K562 (cell line): ENCODE data around the gene ERCC4. TPM values are rescaled to one million over a fixed set of nuclear protein-coding genes. Genes with fewer than 3 reads are reported as not detected.

Experiments used
- ATAC-seq: fragments of 200-7000 bp; cut with Tn5 transposase; 3 replicates; pipeline ENCODE4 v1.9.1; 2020; ENCODE audit warnings: moderate library complexity
- BruUV-seq: library from RNA; stranded (reverse); fragments of 400-500 nt; replicated peaks from 2 replicates; lab custom pipeline; 2021; lab: Mats Ljungman, UMichigan
- CTCF ChIA-PET: fragments of 300-600 bp; formaldehyde crosslinking; extraction: SDS; loops from one replicate; lab custom pipeline; 2021; ENCODE audit warnings: low intra/inter-chr PET ratio; lab: Yijun Ruan, JAX
- POLR2A ChIA-PET: fragments of 300-600, 350-650 bp; sonication (Branson Sonifier 250); formaldehyde crosslinking; extraction: SDS; loops from one replicate; lab custom pipeline; 2021; ENCODE audit warnings: antibody characterized with exemption, inconsistent platforms; lab: Yijun Ruan, JAX
- DNase-seq, 4 experiments: peaks; one replicate each; pipeline versions ENCODE4 v3.0.0 to v3.0.0-alpha.2; 2011 to 2018; ENCODE audit warnings: low spot score in 3 of 4, mixed read lengths in 3 of 4; ENCODE audit errors: extremely low read depth in 1 of 4
- FAIRE-seq: peaks from 2 replicates; lab custom pipeline; 2011; peaks lifted over from hg19 to GRCh38; lab: Jason Lieb, UNC
- H2AFZ ChIP-seq: 2 replicates; pipeline ENCODE4 v1.6.0; 2011; ENCODE audit warnings: low read depth, low read length, control low read depth, inconsistent platforms
- H3K27ac ChIP-seq: fragments of 200-600 bp; 3 replicates; pipeline ENCODE4 v1.8.0; 2011; ENCODE audit warnings: low read depth, mild to moderate bottlenecking, control low read depth, inconsistent platforms, low read length, moderate library complexity, mixed read lengths; ENCODE audit errors: extremely low read depth
- H3K27me3 ChIP-seq, 2 experiments: fragments of 300-600 bp in 1 of 2; 2 replicates in 1 of 2; 3 replicates in 1 of 2; pipeline versions ENCODE4 v1.6.0 to v1.8.0; 2011; ENCODE audit warnings: inconsistent platforms in 2 of 2, low read length in 2 of 2, mild to moderate bottlenecking in 1 of 2, mixed read lengths in 1 of 2, moderate library complexity in 1 of 2; ENCODE audit not compliant: control insufficient read depth in 2 of 2, insufficient read depth in 2 of 2
- H3K36me3 ChIP-seq: fragments of 300-600 bp; 3 replicates; pipeline ENCODE4 v1.8.0; 2011; ENCODE audit warnings: mild to moderate bottlenecking, low read length, inconsistent platforms; ENCODE audit not compliant: control insufficient read depth, insufficient read depth
- H3K4me1 ChIP-seq, 2 experiments: fragments of 200-600 bp in 1 of 2; replicated peaks in 1 of 2; 2 replicates in 1 of 2; 3 replicates in 1 of 2; pipeline versions ENCODE4 v1.5.1 to v1.8.0; 2011; ENCODE audit warnings: inconsistent platforms in 2 of 2, low read length in 2 of 2, mild to moderate bottlenecking in 1 of 2, mixed read lengths in 1 of 2, moderate library complexity in 1 of 2; ENCODE audit not compliant: control insufficient read depth in 2 of 2, insufficient read depth in 2 of 2
- H3K4me2 ChIP-seq: 2 replicates; pipeline ENCODE4 v1.6.1; 2011; ENCODE audit warnings: low read length, control low read depth, inconsistent platforms, mixed read lengths; ENCODE audit not compliant: insufficient read depth
- H3K4me3 ChIP-seq: fragments of 200-600 bp; sonication (generic), shearing (Covaris generic); 2 replicates; pipeline ENCODE4 v1.5.1; 2016; ENCODE audit warnings: control low read depth, inconsistent platforms
- H3K79me2 ChIP-seq: fragments of 200-600 bp; 3 replicates; pipeline ENCODE4 v1.8.0; 2011; ENCODE audit warnings: low read length, inconsistent platforms; ENCODE audit not compliant: control insufficient read depth, insufficient read depth
- H3K9ac ChIP-seq, 2 experiments: 2 replicates each; pipeline versions ENCODE4 v1.6.0 to v1.6.1; 2011; ENCODE audit warnings: low read depth in 2 of 2, low read length in 2 of 2, control low read depth in 1 of 2, inconsistent platforms in 1 of 2, mild to moderate bottlenecking in 1 of 2, mixed read lengths in 1 of 2; ENCODE audit not compliant: insufficient read depth in 1 of 2
- H3K9me1 ChIP-seq: one replicate; pipeline ENCODE4 v1.6.0; 2011; ENCODE audit warnings: inconsistent platforms, mild to moderate bottlenecking, low read length, moderate library complexity; ENCODE audit not compliant: control insufficient read depth, insufficient read depth
- H3K9me3 ChIP-seq: replicated peaks from 2 replicates; pipeline ENCODE4 v1.5.1; 2011; ENCODE audit warnings: low read depth, low read length, inconsistent platforms; ENCODE audit not compliant: control insufficient read depth, insufficient read depth
- H4K20me1 ChIP-seq: replicated peaks from 2 replicates; pipeline ENCODE4 v1.6.1; 2011; ENCODE audit warnings: low read length, inconsistent platforms, mixed read lengths; ENCODE audit not compliant: control insufficient read depth, insufficient read depth
- CTCF ChIP-seq, 3 experiments: IDR thresholded peaks in 2 of 3; conservative IDR thresholded peaks in 1 of 3; 2 replicates each; pipeline ENCODE4 v1.5.1; 2011 to 2012; ENCODE audit warnings: low read length in 3 of 3, mild to moderate bottlenecking in 3 of 3, control low read depth in 2 of 3, improper control_type of control experiment in 1 of 3, inconsistent platforms in 1 of 3, low read depth in 1 of 3, mixed read lengths in 1 of 3, moderate library complexity in 1 of 3; ENCODE audit not compliant: insufficient read depth in 2 of 3
- ELK3 ChIP-seq: fragments of 450-650 bp; formaldehyde crosslinking; IDR thresholded peaks from 2 replicates; pipeline ENCODE4 v1.4.0; 2020; ENCODE audit warnings: mild to moderate bottlenecking
- TAF9B ChIP-seq: fragments of 450-650 bp; IDR thresholded peaks from 2 replicates; pipeline ENCODE4 v1.6.1; 2018; ENCODE audit warnings: mild to moderate bottlenecking; ENCODE audit not compliant: partially characterized antibody
- WGBS: fragments of 100-300 bp; shearing (Covaris generic); methylation state at CpG from one replicate; pipeline ENCODE4 v1.1.6; 2016; ENCODE audit warnings: low coverage, mixed read lengths; ENCODE audit not compliant: insufficient coverage; ENCODE audit errors: missing lambda C conversion rate; 5-methylcytosine and 5-hydroxymethylcytosine counted together
- in situ Hi-C: fragments of 300-500 bp; cut with MboI; formaldehyde crosslinking; loops from 4 replicates; pipeline ENCODE4 v1.15.0; 2018; ENCODE audit warnings: inconsistent platforms, mixed read lengths
- intact Hi-C: fragments of 100-400 bp; cut with micrococcal nuclease; formaldehyde crosslinking; loops from 2 replicates; pipeline ENCODE4 v1.14.2; 2022
- polyA plus RNA-seq, 8 experiments: library from polyadenylated mRNA; depleted of rRNA in 4 of 8; stranded (reverse) in 5 of 8; unstranded in 3 of 8; fragments of >200 nt; fragmentation: Nextera tagmentation in 2 of 8; fragmentation: Illumina TruSeq in 1 of 8; extraction: Ambion mirVana in 2 of 8; extraction: Trizol in 1 of 8; gene quantifications; 2 replicates each; pipeline versions ENCODE4 v1.2.1 to v1.2.3, GENCODE V29; 2011 to 2014; ENCODE audit warnings: inconsistent platforms in 1 of 8, missing spikeins in 1 of 8
- total RNA-seq, 7 experiments: library from RNA; depleted of rRNA in 6 of 7; stranded (reverse); fragments of >200 nt in 6 of 7; fragmentation: Illumina TruSeq in 2 of 7; extraction: Trizol in 2 of 7; gene quantifications; 2 replicates each; pipeline versions ENCODE4 v1.2.1 to v1.2.3, GENCODE V29; 2011 to 2021; ENCODE audit warnings: low replicate concordance in 1 of 7

Gene ERCC4
- total and polyA plus RNA-seq, 9 of the 15 experiments (the other 6 are each of a cell fraction or from before 2014, with no cell fraction given): 3.7 to 10.5 (median 6.0) TPM

- TF ChIP-seq CTCF (IDR thresholded peaks at IDR 0.05 in 2 of 3, conservative IDR thresholded peaks at IDR 0.05 in 1 of 3; ENCODE audit: insufficient read depth in 2 of 3, low read depth in 1 of 3, low read length in 3 of 3): peak; percentile 29 to 81 (median 43); a peak in 4 of 6 replicates
- TF ChIP-seq, all 486 proteins: peak for 5
Measured at GRCh38 chr16:13923703-13924298, 3.8 kb downstream of the ERCC4 start (continued).

- ChIA-PET POLR2A (interaction anchor here (0.6 kb wide), 1 partner anchor 359 kb away, joined by 3 read pairs; no protein-coding TSS in a partner anchor), CTCF (no interaction called here)
- Histone ChIP-seq H3K4me2 (no peak overlapping the region), H3K27ac (no peak overlapping the region), H4K20me1 (no peaks in the 10 kb centered on the region), H2AFZ (no peak overlapping the region), H3K4me3 (no peak overlapping the region), H3K9me1 (no peaks in the 10 kb centered on the region), H3K9ac (no peak overlapping the region), H3K9me3 (no peaks in the 10 kb centered on the region), H3K79me2 (no peaks in the 10 kb centered on the region), H3K36me3 (peaks cover 32% of the 10 kb centered on the region; the same call in 2 of the 3 replicates), H3K4me1 (no peaks in the 10 kb centered on the region), H3K27me3 (no peaks in the 10 kb centered on the region)
- BruUV-seq: no TSS peak
- intact Hi-C loops: loop anchor here (10.0 kb wide), 1 partner anchor 138 kb away; no protein-coding TSS in a partner anchor
- DNase-seq: no peak
- 70% methylated on average over 4 of the region's 4 CpGs for WGBS
- TF ChIP-seq ELK3: no peak
- TF ChIP-seq TAF9B: no peak
- no peak for ATAC-seq
- in situ Hi-C loops: loop anchor here (10.0 kb wide), 1 partner anchor 598 kb away; no protein-coding TSS in a partner anchor
- no peak for FAIRE-seq
Measured at GRCh38 chr16:13926464-13926863, 6.5 kb downstream of the ERCC4 start.
